Measurements from ENCODE around the gene ATP6V0E1. TPM values are rescaled to one million over a fixed set of nuclear protein-coding genes. Genes with fewer than 3 reads are reported as not detected.

The ATP6V0E1 gene
- total and polyA plus RNA-seq, 2 donors (not counting 3 experiments of a cell fraction or from before 2014, with no cell fraction given), result 217 to 278 TPM

DNA sequence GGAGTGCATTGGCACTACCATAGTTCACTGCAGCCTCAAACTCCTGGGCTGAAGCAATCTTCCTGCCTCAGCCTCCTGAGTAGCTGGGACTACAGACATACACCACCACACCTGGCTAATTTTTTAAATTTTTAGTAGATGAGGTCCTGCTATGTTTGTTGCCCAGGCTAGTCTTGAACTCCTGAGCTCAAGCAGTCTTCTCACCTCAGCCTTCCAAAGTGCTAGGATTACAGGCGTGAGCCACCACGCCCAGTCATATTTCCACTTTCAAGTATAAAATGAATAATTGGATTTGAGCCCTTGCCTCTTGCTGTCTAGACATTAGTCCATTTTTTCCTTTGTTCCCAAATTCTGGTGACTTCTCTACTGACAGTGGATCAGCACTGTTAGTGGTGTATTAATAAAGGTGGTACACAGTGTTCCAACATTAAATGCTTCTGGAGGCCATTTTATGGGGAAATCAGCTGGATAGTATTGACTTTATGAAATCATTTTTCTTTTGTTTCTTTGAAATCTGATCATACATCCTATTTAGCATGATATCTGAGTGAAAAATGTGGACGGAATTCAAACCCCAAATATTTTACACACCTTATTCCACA is 15.9 kb downstream of the ATP6V0E1 start:
- Histone ChIP-seq H3K4me3 (replicated peaks in 1 of 3; ENCODE audit: insufficient read depth in 1 of 3, low read depth in 1 of 3, low read length in 3 of 3) (no peak overlapping the region), H3K36me3 (ENCODE audit: control insufficient read depth in 2 of 2, extremely low read depth in 1 of 2, insufficient read depth in 2 of 2, low read length in 2 of 2) (peaks cover 2 to 7% of the 10 kb centered on the region in 2 experiments), H3K9me3 (replicated peaks; ENCODE audit: control insufficient read depth, insufficient read depth, low read length) (no peaks in the 10 kb centered on the region), H3K9ac (replicated peaks; ENCODE audit: extremely low read depth, insufficient read depth, low read length) (no peak overlapping the region), H2AFZ (ENCODE audit: low read depth, low read length) (no peak overlapping the region), H3K4me1 (ENCODE audit: control insufficient read depth, extremely low read depth, insufficient read depth, low read length) (peaks cover 14% of the 10 kb centered on the region), H4K20me1 (replicated peaks; ENCODE audit: control insufficient read depth, extremely low read depth, insufficient read depth, low read length) (no peaks in the 10 kb centered on the region), H3K9me1 (replicated peaks; ENCODE audit: control insufficient read depth, extremely low read depth, insufficient read depth, low read length) (no peaks in the 10 kb centered on the region), H3K4me2 (ENCODE audit: insufficient read depth, low read length) (no peak overlapping the region), H3K27ac (ENCODE audit: insufficient read depth, low read depth, low read length) (no peak overlapping the region), H3K27me3 (ENCODE audit: control insufficient read depth in 2 of 2, insufficient read depth in 2 of 2, low read length in 2 of 2) (no peaks in the 10 kb centered on the region), H3K79me2 (ENCODE audit: control insufficient read depth, insufficient read depth, low read length) (peaks cover 45% of the 10 kb centered on the region)
- intact Hi-C loops (cut with micrococcal nuclease), result no loop called here
- DNase-seq (ENCODE audit: low read depth, low spot score) (no peak), FAIRE-seq (no peak)
- CTCF ChIA-PET, result interaction anchor here (1.0 to 1.5 kb wide), 2 partner anchors 11 to 15 kb away, joined by 3 to 4 read pairs; no protein-coding TSS in a partner anchor
- no TSS peak for BruUV-seq (replicated peaks)
- dilution Hi-C loops (cut with MboI; ENCODE audit: extremely low pct_ligation_motif_present, low sequenced_read_pairs), result no loop called here
- POLR2A ChIA-PET, result no interaction called here
- no peak for TF ChIP-seq MYC (IDR thresholded peaks at IDR 0.05; ENCODE audit: low read depth, low read length)
- TF ChIP-seq POLR2A (IDR thresholded peaks at IDR 0.05; ENCODE audit: low read depth, low read length), result no peak
- TF ChIP-seq FOS (IDR thresholded peaks at IDR 0.05; ENCODE audit: borderline replicate concordance, insufficient read depth, low read length), result no peak

DNA sequence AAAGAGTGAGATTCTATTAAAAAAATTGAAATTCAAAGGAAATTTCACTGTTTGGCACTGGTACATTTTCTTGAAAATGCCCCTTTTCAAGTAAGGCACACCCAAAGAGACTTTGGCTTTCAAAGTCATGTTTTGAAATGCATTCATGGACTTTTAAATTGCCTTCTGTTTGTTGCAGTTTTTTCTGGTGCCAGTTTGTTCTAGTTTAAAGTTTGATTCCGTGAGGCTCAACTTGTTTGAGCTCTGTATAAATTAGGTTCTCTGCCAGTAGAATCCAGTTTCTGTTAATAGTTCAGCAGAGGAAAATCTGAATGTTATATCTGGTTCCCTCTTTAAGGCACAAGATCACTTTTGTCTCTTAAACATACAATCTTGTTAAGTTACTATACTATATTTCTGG is 16.4 kb downstream of the ATP6V0E1 start:
- H3K9ac ChIP-seq (replicated peaks; ENCODE audit: extremely low read depth, insufficient read depth, low read length), result no peak overlapping the region
- FAIRE-seq, result no peak
- no peak overlapping the region for H3K4me2 ChIP-seq (ENCODE audit: insufficient read depth, low read length)
- no peak overlapping the region for H3K27ac ChIP-seq (ENCODE audit: insufficient read depth, low read depth, low read length)
- no peaks in the 10 kb centered on the region for H3K9me3 ChIP-seq (replicated peaks; ENCODE audit: control insufficient read depth, insufficient read depth, low read length)
- POLR2A ChIA-PET, result no interaction called here
- H3K9me1 ChIP-seq (replicated peaks; ENCODE audit: control insufficient read depth, extremely low read depth, insufficient read depth, low read length), result no peaks in the 10 kb centered on the region
- H4K20me1 ChIP-seq (replicated peaks; ENCODE audit: control insufficient read depth, extremely low read depth, insufficient read depth, low read length), result no peaks in the 10 kb centered on the region
- dilution Hi-C loops (cut with MboI; ENCODE audit: extremely low pct_ligation_motif_present, low sequenced_read_pairs) (no loop called here), intact Hi-C loops (cut with micrococcal nuclease) (no loop called here)
- H3K4me1 ChIP-seq (ENCODE audit: control insufficient read depth, extremely low read depth, insufficient read depth, low read length), result peaks cover 14% of the 10 kb centered on the region
- H3K4me3 ChIP-seq (replicated peaks in 1 of 3; ENCODE audit: insufficient read depth in 1 of 3, low read depth in 1 of 3, low read length in 3 of 3), result no peak overlapping the region
- peaks cover 2 to 7% of the 10 kb centered on the region in 2 experiments for H3K36me3 ChIP-seq (ENCODE audit: control insufficient read depth in 2 of 2, extremely low read depth in 1 of 2, insufficient read depth in 2 of 2, low read length in 2 of 2)
- no TSS peak for BruUV-seq (replicated peaks)
- H2AFZ ChIP-seq (ENCODE audit: low read depth, low read length), result no peak overlapping the region
- TF ChIP-seq MYC (IDR thresholded peaks at IDR 0.05; ENCODE audit: low read depth, low read length) (no peak), EZH2 (IDR thresholded peaks at IDR 0.05; ENCODE audit: borderline replicate concordance, low read depth, low read length, severe bottlenecking) (no peak), JUN (IDR thresholded peaks at IDR 0.05; ENCODE audit: borderline replicate concordance, insufficient read depth, insufficient read length, low read depth) (no peak), POLR2A (IDR thresholded peaks at IDR 0.05; ENCODE audit: low read depth, low read length) (no peak), FOS (IDR thresholded peaks at IDR 0.05; ENCODE audit: borderline replicate concordance, insufficient read depth, low read length) (no peak), POLR2AphosphoS5 (IDR thresholded peaks at IDR 0.05; ENCODE audit: insufficient read depth, low read depth, low read length) (no peak), GATA2 (IDR thresholded peaks at IDR 0.05; ENCODE audit: insufficient read depth, insufficient read length, low read depth, low read length) (no peak)
- TF ChIP-seq, protein P1, sequence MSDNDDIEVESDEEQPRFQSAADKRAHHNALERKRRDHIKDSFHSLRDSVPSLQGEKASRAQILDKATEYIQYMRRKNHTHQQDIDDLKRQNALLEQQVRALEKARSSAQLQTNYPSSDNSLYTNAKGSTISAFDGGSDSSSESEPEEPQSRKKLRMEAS (IDR thresholded peaks at IDR 0.05; ENCODE audit: insufficient read depth, insufficient read length), result no peak
- TF ChIP-seq, protein P2, sequence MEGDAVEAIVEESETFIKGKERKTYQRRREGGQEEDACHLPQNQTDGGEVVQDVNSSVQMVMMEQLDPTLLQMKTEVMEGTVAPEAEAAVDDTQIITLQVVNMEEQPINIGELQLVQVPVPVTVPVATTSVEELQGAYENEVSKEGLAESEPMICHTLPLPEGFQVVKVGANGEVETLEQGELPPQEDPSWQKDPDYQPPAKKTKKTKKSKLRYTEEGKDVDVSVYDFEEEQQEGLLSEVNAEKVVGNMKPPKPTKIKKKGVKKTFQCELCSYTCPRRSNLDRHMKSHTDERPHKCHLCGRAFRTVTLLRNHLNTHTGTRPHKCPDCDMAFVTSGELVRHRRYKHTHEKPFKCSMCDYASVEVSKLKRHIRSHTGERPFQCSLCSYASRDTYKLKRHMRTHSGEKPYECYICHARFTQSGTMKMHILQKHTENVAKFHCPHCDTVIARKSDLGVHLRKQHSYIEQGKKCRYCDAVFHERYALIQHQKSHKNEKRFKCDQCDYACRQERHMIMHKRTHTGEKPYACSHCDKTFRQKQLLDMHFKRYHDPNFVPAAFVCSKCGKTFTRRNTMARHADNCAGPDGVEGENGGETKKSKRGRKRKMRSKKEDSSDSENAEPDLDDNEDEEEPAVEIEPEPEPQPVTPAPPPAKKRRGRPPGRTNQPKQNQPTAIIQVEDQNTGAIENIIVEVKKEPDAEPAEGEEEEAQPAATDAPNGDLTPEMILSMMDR (IDR thresholded peaks at IDR 0.05; ENCODE audit: extremely low read depth in 1 of 2, insufficient read depth in 1 of 2, low read depth in 1 of 2, low read length in 2 of 2), result no peak
- CTCF ChIA-PET, result interaction anchor here (0.8 to 1.0 kb wide), 2 partner anchors 11 to 16 kb away, joined by 4 read pairs; no protein-coding TSS in a partner anchor
- no peaks in the 10 kb centered on the region for H3K27me3 ChIP-seq (ENCODE audit: control insufficient read depth in 2 of 2, insufficient read depth in 2 of 2, low read length in 2 of 2)
- DNase-seq (ENCODE audit: low read depth, low spot score), result no peak
- peaks cover 50% of the 10 kb centered on the region for H3K79me2 ChIP-seq (ENCODE audit: control insufficient read depth, insufficient read depth, low read length)

All from endothelial cell of umbilical vein (primary cell).